ENCODE results near the gene CFAP221.

DNA sequence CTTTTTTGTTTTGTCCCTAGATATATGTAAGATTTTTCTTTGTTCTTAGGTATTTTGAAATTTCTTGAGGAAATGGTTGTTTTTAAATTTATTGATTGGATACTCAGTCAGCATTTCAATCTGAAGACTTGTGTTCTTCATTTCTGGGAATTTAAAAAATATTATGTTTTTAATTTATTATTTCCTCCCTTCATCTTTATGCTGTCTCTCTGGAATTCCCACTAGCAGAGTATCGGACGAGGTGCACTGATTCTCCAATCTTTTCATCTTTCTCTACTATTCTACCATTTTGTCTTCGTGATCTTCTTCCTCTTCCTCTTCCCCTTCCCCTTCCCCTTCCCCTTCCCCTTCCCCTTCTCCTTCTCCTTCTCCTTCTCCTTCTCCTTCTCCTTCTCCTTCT lies 32.3 kb upstream of the CFAP221 start:
- TF ChIP-seq POLR2A (IDR thresholded peaks at IDR 0.05; ENCODE audit: low read depth, low read length), result no peak
- no peak for TF ChIP-seq POLR2AphosphoS5 (IDR thresholded peaks at IDR 0.05; ENCODE audit: low read length)
- TF ChIP-seq, protein P1, sequence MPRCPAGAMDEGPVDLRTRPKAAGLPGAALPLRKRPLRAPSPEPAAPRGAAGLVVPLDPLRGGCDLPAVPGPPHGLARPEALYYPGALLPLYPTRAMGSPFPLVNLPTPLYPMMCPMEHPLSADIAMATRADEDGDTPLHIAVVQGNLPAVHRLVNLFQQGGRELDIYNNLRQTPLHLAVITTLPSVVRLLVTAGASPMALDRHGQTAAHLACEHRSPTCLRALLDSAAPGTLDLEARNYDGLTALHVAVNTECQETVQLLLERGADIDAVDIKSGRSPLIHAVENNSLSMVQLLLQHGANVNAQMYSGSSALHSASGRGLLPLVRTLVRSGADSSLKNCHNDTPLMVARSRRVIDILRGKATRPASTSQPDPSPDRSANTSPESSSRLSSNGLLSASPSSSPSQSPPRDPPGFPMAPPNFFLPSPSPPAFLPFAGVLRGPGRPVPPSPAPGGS (IDR thresholded peaks at IDR 0.05; ENCODE audit: borderline replicate concordance, insufficient read depth, low read depth, low read length, poor library complexity, severe bottlenecking), result no peak
- no peak for TF ChIP-seq RFX5 (IDR thresholded peaks at IDR 0.05; ENCODE audit: low read depth, low read length)
- TF ChIP-seq EP300 (IDR thresholded peaks at IDR 0.05; ENCODE audit: borderline replicate concordance in 1 of 2, control insufficient read depth in 1 of 2, low read depth in 2 of 2, low read length in 2 of 2), result no peak
- no peak for TF ChIP-seq CEBPB (IDR thresholded peaks at IDR 0.05; ENCODE audit: borderline replicate concordance in 1 of 2, low read depth in 2 of 2, low read length in 2 of 2)
- TF ChIP-seq RAD21 (IDR thresholded peaks at IDR 0.05; ENCODE audit: insufficient read depth, low read depth, low read length), result no peak
- TF ChIP-seq ZNF217 (IDR thresholded peaks at IDR 0.05), result no peak
- TF ChIP-seq DPF2 (IDR thresholded peaks at IDR 0.05), result no peak
- TF ChIP-seq CHD2 (IDR thresholded peaks at IDR 0.05; ENCODE audit: borderline replicate concordance, low read depth, low read length), result no peak
- TF ChIP-seq, protein P2, sequence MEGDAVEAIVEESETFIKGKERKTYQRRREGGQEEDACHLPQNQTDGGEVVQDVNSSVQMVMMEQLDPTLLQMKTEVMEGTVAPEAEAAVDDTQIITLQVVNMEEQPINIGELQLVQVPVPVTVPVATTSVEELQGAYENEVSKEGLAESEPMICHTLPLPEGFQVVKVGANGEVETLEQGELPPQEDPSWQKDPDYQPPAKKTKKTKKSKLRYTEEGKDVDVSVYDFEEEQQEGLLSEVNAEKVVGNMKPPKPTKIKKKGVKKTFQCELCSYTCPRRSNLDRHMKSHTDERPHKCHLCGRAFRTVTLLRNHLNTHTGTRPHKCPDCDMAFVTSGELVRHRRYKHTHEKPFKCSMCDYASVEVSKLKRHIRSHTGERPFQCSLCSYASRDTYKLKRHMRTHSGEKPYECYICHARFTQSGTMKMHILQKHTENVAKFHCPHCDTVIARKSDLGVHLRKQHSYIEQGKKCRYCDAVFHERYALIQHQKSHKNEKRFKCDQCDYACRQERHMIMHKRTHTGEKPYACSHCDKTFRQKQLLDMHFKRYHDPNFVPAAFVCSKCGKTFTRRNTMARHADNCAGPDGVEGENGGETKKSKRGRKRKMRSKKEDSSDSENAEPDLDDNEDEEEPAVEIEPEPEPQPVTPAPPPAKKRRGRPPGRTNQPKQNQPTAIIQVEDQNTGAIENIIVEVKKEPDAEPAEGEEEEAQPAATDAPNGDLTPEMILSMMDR (IDR thresholded peaks at IDR 0.05 in 2 of 3, conservative IDR thresholded peaks at IDR 0.05 in 1 of 3; ENCODE audit: control insufficient read depth in 2 of 3, extremely low read depth in 1 of 3, insufficient read depth in 1 of 3, low read depth in 3 of 3, low read length in 3 of 3), result no peak
